Muscle layer of colon (tissue), 2 donors: ENCODE measurements around the gene FEM1A.

Experiments
- H3K27ac ChIP-seq: one replicate; pipeline ENCODE4 v1.7.0; 2013; ENCODE audit warnings: low read depth, mild to moderate bottlenecking, low read length, moderate library complexity
- H3K27me3 ChIP-seq, 2 donors: one replicate each; pipeline ENCODE4 v1.7.0; 2013; ENCODE audit warnings: low read length in 2 of 2, mild to moderate bottlenecking in 2 of 2; ENCODE audit not compliant: insufficient read depth in 2 of 2, control insufficient read depth in 1 of 2
- H3K36me3 ChIP-seq: one replicate; pipeline ENCODE4 v1.7.0; 2013; ENCODE audit warnings: mild to moderate bottlenecking, low read length; ENCODE audit not compliant: insufficient read depth
- H3K4me1 ChIP-seq: one replicate; pipeline ENCODE4 v1.7.0; 2013; ENCODE audit warnings: mild to moderate bottlenecking, low read length; ENCODE audit not compliant: insufficient read depth
- H3K4me3 ChIP-seq, 2 donors: one replicate each; pipeline ENCODE4 v1.7.0; 2013; ENCODE audit warnings: low read length in 2 of 2, low read depth in 1 of 2, mild to moderate bottlenecking in 1 of 2, moderate library complexity in 1 of 2
- H3K9ac ChIP-seq: one replicate; pipeline ENCODE4 v1.7.0; 2013; ENCODE audit warnings: low read length
- H3K9me3 ChIP-seq: one replicate; pipeline ENCODE4 v1.7.0; 2013; ENCODE audit warnings: mild to moderate bottlenecking, low read length
- donor health status: abdominal sarcoma.
- donor health status: Adenocarcinoma of cecum.

The FEM1A gene

GRCh38 chr19:4758082-4758481, 33.5 kb upstream of the FEM1A start:
- H3K4me1 ChIP-seq: peaks cover 5% of the 10 kb centered on the region
- H3K9me3 ChIP-seq: no peaks in the 10 kb centered on the region
- no peak overlapping the region for H3K4me3 ChIP-seq
- H3K36me3 ChIP-seq: no peaks in the 10 kb centered on the region
- H3K27me3 ChIP-seq: peaks cover 0 to 13% of the 10 kb centered on the region in 2 donors
- H3K9ac ChIP-seq: no peak overlapping the region
- H3K27ac ChIP-seq: no peak overlapping the region

GRCh38 chr19:4758659-4759058, 32.9 kb upstream of the FEM1A start:
- H3K9me3 ChIP-seq: no peaks in the 10 kb centered on the region
- H3K9ac ChIP-seq: no peak overlapping the region
- no peak overlapping the region for H3K27ac ChIP-seq
- H3K4me1 ChIP-seq: peaks cover 5% of the 10 kb centered on the region
- peaks cover 3 to 18% of the 10 kb centered on the region in 2 donors for H3K27me3 ChIP-seq
- H3K36me3 ChIP-seq: no peaks in the 10 kb centered on the region
- H3K4me3 ChIP-seq: no peak overlapping the region

- Histone ChIP-seq H3K9me3 (no peaks in the 10 kb centered on the region), H3K9ac (no peak overlapping the region), H3K36me3 (no peaks in the 10 kb centered on the region), H3K4me3 (peak overlapping the region; percentile 32 to 59), H3K27ac (no peak overlapping the region), H3K27me3 (peaks cover 4 to 24% of the 10 kb centered on the region in 2 donors), H3K4me1 (peaks cover 5% of the 10 kb centered on the region)
These were observed 31.9 kb upstream of the FEM1A start for GRCh38 chr19:4759388-4760284.

- Histone ChIP-seq H3K9ac (no peak overlapping the region), H3K4me3 (peak overlapping the region; percentile 32 to 59), H3K36me3 (no peaks in the 10 kb centered on the region), H3K9me3 (no peaks in the 10 kb centered on the region), H3K27me3 (peaks cover 4 to 24% of the 10 kb centered on the region in 2 donors), H3K4me1 (peaks cover 5% of the 10 kb centered on the region), H3K27ac (no peak overlapping the region)
These were observed 31.3 kb upstream of the FEM1A start for GRCh38 chr19:4760285-4760650.

- H3K4me1 ChIP-seq: peaks cover 5% of the 10 kb centered on the region
- no peaks in the 10 kb centered on the region for H3K36me3 ChIP-seq
- H3K9ac ChIP-seq: no peak overlapping the region
- H3K9me3 ChIP-seq: no peaks in the 10 kb centered on the region
- no peak overlapping the region for H3K27ac ChIP-seq
- H3K27me3 ChIP-seq: peaks cover 4 to 24% of the 10 kb centered on the region in 2 donors
- H3K4me3 ChIP-seq: no peak overlapping the region
These were observed 28.5 kb upstream of the FEM1A start for GRCh38 chr19:4763021-4763420.

GRCh38 chr19:4764393-4764660, 27.2 kb upstream of the FEM1A start:
- Histone ChIP-seq H3K9ac (no peak overlapping the region), H3K4me3 (no peak overlapping the region), H3K36me3 (no peaks in the 10 kb centered on the region), H3K4me1 (peaks cover 5% of the 10 kb centered on the region), H3K27ac (no peak overlapping the region), H3K9me3 (no peaks in the 10 kb centered on the region), H3K27me3 (peaks cover 4 to 24% of the 10 kb centered on the region in 2 donors)

- no peaks in the 10 kb centered on the region for H3K9me3 ChIP-seq
- no peaks in the 10 kb centered on the region for H3K36me3 ChIP-seq
- H3K4me1 ChIP-seq: no peaks in the 10 kb centered on the region
- peaks cover 0 to 1% of the 10 kb centered on the region in 2 donors for H3K27me3 ChIP-seq
- H3K4me3 ChIP-seq: no peak overlapping the region
- H3K27ac ChIP-seq: no peak overlapping the region
- H3K9ac ChIP-seq: no peak overlapping the region
These were observed 22.4 kb upstream of the FEM1A start for GRCh38 chr19:4768934-4769777.

- Histone ChIP-seq H3K27ac (no peak overlapping the region), H3K9ac (no peak overlapping the region), H3K9me3 (no peaks in the 10 kb centered on the region), H3K27me3 (no peaks in the 10 kb centered on the region), H3K4me1 (no peaks in the 10 kb centered on the region), H3K36me3 (no peaks in the 10 kb centered on the region), H3K4me3 (no peak overlapping the region)
These were observed 19.0 kb upstream of the FEM1A start for GRCh38 chr19:4772566-4772965.

GRCh38 chr19:4773047-4773640, 18.4 kb upstream of the FEM1A start:
- no peaks in the 10 kb centered on the region for H3K27me3 ChIP-seq
- H3K9me3 ChIP-seq: no peaks in the 10 kb centered on the region
- H3K36me3 ChIP-seq: no peaks in the 10 kb centered on the region
- H3K27ac ChIP-seq: no peak overlapping the region
- H3K9ac ChIP-seq: no peak overlapping the region
- H3K4me1 ChIP-seq: no peaks in the 10 kb centered on the region
- H3K4me3 ChIP-seq: no peak overlapping the region

- no peaks in the 10 kb centered on the region for H3K4me1 ChIP-seq
- H3K27me3 ChIP-seq: no peaks in the 10 kb centered on the region
- H3K9ac ChIP-seq: no peak overlapping the region
- H3K27ac ChIP-seq: no peak overlapping the region
- no peak overlapping the region for H3K4me3 ChIP-seq
- H3K36me3 ChIP-seq: no peaks in the 10 kb centered on the region
- no peaks in the 10 kb centered on the region for H3K9me3 ChIP-seq
These were observed 17.4 kb upstream of the FEM1A start for GRCh38 chr19:4774136-4774535.

GRCh38 chr19:4775627-4776152, 15.8 kb upstream of the FEM1A start:
- no peaks in the 10 kb centered on the region for H3K9me3 ChIP-seq
- no peaks in the 10 kb centered on the region for H3K4me1 ChIP-seq

More at GRCh38 chr19:4775627-4776152, 15.8 kb upstream of the FEM1A start:
- H3K27ac ChIP-seq: no peak overlapping the region
- H3K27me3 ChIP-seq: no peaks in the 10 kb centered on the region
- H3K4me3 ChIP-seq: no peak overlapping the region
- no peak overlapping the region for H3K9ac ChIP-seq
- no peaks in the 10 kb centered on the region for H3K36me3 ChIP-seq
